CD4-positive, alpha-beta T cell treated with Interleukin-4 for 1 hour (primary cell): Measurements from ENCODE around the gene MARK3.

ENCODE experiments used
- DNase-seq, 2 donors: peaks; one replicate each; pipeline ENCODE4 v3.0.0-alpha.2; 2020 to 2022

The MARK3 gene

GRCh38 chr14:103540821-103541708 lies 155.8 kb downstream of the MARK3 start:
- DNase-seq: no peak

GRCh38 chr14:103541709-103542604 lies 156.7 kb downstream of the MARK3 start:
- no peak for DNase-seq

- DNase-seq: no peak
Observed at GRCh38 chr14:103542605-103543088, 157.4 kb downstream of the MARK3 start.

GRCh38 chr14:103543140-103543539 lies 157.9 kb downstream of the MARK3 start:
- no peak for DNase-seq

- no peak for DNase-seq
Observed at GRCh38 chr14:103543721-103544387, 158.6 kb downstream of the MARK3 start.

- no peak for DNase-seq
Observed at GRCh38 chr14:103544388-103545218, 159.4 kb downstream of the MARK3 start.

- no peak for DNase-seq
Observed at GRCh38 chr14:103545219-103545914, 160.2 kb downstream of the MARK3 start.

GRCh38 chr14:103545915-103546651 lies 160.9 kb downstream of the MARK3 start:
- DNase-seq: no peak

GRCh38 chr14:103546652-103547454 lies 161.6 kb downstream of the MARK3 start:
- peak; percentile 78 for DNase-seq

GRCh38 chr14:103547455-103547940 lies 162.3 kb downstream of the MARK3 start:
- DNase-seq: no peak

- no peak for DNase-seq
Observed at GRCh38 chr14:103547941-103548462, 162.8 kb downstream of the MARK3 start.

GRCh38 chr14:103548463-103549351 lies 163.5 kb downstream of the MARK3 start:
- DNase-seq: no peak

- no peak for DNase-seq
Observed at GRCh38 chr14:103549361-103550311, 164.4 kb downstream of the MARK3 start.

GRCh38 chr14:103550451-103551337 lies 165.5 kb downstream of the MARK3 start:
- DNase-seq: no peak

- no peak for DNase-seq
Observed at GRCh38 chr14:103551338-103551762, 166.1 kb downstream of the MARK3 start.
